Renal cortical epithelial cell (primary cell): ENCODE measurements around the gene LAPTM4A. TPM values are rescaled to one million over a fixed set of nuclear protein-coding genes. Genes with fewer than 3 reads are reported as not detected.

ENCODE experiments used
- DNase-seq: peaks from one replicate; pipeline ENCODE4 v3.0.0-alpha.2; 2011; ENCODE audit warnings: low read depth
- total RNA-seq: library from RNA; depleted of rRNA; stranded (reverse); fragments of >200 nt; gene quantifications from 2 replicates; pipeline ENCODE4 v1.2.3, GENCODE V29; 2014

LAPTM4A gene
- total RNA-seq, 1 donor from 2014 or later = 357 TPM

DNA sequence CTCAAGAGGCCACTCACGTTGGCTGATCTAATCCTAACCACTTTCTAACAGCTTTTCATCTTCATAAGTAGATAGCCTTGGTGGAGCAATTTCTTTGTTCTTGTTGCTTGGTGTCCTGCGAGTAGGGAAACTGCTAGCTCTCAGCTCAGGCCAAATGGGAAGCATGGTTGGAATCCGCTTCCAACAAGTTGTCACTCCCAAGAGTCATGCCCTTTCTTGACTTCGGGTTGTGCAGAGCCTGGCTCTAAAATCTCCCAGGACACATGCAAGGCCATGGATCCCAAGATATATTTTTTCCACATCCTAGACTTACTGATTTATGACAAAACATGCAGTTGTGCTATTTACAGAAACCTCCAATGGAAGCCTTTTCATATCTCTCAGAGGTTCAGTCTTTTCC, 31.7 kb downstream of the LAPTM4A start:
- no peak for DNase-seq

DNA sequence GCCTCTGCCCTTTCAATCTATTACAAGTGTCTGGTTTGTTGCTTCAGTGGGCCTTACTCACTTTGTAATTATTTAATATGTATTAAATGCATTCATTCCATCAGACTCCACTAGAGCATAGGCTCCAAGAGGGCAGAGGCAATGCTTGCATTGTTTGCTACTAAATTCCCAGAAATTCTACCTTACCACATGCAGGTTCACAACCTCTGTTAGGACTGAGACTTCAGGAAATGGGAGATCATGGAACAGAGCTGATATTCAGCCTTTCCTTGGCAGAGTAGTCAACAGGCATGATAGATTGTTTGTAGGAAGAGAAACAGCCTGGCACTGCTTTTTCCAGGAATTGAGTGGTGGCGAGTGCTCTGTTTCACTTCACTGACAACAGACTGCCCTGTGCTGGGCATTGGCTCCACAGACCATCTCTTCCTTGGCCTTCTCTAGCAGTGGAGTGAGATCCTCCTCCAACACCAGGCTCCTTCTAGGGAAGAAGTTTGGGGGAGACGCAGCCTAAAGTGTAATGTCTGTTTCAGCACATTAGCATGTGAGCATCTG, 32.8 kb downstream of the LAPTM4A start:
- DNase-seq = peak; percentile 80

DNA sequence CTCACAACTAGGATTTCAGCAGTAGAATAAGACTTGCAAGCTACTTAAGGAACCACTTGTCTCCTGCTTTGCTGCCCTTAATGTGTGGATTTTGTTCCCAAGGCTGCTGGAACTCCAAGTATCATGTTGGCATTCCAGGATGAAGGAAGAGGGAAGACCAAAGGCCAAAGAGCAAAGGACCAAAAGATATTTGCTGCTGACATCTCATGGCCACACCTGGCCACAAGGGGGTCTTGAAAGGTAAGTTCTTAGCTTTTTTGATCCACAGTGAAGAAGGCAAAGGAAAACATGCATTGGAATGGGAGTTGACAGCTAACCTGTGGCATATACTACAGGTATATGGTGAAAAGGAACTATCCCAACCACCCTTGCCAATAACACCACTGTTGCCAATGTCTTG, 35.1 kb downstream of the LAPTM4A start:
- no peak for DNase-seq

DNA sequence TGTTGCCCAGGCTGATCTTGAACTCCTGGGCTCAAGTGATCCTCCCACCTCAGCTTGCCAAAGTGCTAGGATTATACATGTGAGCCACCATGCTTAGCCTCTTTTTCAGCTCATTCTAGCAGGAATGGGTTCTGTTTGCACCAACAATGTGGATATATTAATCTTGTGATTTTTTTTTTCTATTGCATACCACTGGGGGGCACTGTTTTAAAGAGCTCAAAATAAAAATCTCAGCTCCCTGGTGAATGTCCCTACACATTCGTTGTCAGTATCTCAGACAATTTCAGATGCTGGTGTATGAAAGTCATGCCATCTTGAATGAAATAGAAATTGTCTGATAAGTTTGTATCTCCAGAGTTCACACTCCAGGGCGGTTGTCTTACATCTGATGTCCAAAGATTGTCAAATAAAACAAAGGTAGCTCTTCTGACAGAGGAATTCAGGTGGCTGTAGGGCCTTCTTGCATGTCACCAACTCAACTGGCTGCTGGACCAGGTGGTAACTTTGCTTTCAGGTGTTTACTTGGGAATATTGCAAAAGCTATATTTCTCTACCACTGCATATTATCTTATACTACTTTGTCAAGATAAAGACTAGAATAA, 35.8 kb downstream of the LAPTM4A start:
- DNase-seq = peak; percentile 64

DNA sequence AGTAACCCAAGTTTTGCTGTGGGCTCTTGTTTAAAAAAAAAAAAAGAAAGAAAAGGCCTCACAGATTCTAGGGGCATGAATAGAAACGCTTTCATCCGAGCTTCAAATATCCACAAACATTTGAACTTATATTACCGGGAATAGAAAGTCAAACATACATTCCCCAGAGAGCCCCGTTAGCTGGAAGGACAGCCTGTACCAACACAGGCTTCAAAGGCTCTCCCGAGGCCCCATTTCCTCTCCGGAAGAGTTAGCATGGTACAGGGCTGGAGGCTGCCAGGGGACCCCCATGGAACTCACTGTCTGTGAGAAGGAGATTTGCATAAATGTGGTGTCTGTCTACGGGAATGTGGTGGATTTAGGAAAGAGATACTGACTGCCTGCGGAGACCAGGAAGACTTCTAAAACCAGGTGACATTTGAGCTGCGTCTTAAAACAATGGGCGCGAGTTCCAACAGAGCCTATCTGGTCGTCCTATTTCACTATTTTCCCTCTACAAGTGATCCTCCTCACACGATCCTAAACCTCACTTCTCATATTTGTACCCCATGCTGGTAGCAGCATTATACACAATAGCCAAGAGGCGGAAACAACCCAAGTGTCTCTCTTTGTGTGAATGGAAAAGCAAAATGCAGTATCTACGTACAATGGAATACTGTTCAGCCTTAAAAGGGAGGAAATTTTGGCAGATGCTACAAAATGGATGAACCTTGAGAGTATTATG, 38.1 kb downstream of the LAPTM4A start:
- DNase-seq = no peak

DNA sequence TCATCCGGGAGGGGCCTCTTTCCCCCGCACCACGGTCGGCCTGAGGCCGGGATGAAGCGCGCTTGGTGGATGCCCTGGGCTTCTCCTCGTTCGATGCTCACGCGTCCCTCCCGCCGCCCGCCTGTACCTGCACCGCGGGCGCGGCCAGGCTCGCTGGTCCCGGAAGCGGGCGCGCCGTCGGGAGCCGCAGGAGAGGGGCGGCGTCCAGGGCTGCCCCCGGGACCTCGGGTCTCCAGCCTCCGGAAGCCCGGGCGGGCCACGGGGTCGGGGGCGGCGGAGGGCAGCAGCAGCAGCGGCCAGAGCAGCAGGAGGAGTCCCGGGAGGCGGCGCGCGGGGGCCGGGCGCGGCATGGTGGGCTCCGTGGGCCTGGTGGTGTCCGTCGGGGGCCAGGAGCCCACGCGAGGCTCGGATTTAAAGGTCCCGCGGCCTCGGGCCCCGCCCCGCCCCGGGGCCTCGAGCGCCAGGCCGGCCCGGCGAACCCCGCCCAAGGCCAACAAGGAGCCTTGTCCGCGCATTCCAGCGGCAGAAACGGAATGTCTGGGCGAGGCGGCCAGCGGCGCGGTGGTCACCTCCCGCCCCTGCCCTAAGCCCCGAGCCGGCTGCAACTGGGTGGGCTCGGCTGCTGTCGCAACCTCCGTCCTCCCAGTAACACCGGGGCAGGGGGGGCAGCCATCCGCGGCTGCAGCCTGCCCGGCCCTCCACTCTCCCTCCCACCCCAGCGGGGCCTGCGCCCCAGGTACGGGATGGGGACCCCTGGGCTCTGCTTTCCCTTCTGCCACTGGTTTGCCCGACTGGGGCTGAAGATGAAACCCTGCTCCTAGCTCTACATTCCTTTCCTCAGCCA, 38.9 kb downstream of the LAPTM4A start, which contains the start of gene MATN3:
Gene MATN3 (minus strand): TSS at position 387 of the 844 bp plus-strand sequence. CDS start 37 bp downstream, at position 350.
- no peak for DNase-seq

DNA sequence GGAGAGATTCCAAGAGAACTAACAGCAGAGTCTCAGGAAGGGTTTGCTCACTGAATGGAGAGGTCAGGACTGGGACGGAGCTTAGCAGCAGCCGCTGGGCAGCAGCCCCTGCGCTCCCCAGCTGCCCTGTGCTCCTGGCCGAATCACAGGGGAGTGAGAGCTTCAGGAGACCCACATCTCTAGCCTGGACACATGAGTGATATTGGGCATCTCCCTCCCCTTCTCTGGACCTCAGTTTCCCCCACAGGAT, 39.5 kb downstream of the LAPTM4A start:
- DNase-seq = no peak

DNA sequence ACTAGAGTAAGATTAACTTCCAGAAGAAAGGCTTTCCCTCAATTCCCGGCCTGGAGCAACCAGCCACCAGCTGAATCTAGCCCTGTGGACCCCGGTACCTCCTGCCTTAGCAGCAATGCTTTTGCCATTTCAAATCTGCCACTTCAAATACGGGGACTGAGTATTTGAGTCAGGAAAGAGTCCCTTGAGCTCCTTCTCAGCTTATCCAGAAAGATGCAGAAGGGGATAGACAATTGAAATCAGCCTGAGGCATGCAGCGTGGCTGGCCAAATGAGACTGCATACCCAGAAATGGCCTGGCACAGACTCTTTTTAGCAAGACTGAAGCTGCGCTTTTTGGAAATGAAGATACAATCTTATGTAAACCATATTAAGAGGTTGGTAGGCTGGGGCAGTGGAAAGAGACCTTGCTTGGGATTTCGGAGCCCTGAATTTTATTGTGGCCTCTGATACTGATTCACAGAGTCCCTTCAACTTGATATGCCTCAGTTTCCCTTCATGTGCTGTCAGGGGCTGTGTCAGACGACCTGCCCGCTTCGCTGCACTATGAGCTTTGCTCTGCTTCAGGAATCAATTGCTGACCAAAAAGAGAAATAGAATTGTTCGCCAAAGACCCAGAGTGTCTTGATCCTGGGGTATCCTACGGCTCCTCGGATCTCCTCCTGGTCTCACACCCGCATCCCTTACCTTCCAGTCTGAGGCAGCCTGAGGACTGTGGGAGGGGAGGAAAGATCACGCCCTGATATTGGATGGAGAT, 40.0 kb downstream of the LAPTM4A start:
- DNase-seq = no peak

DNA sequence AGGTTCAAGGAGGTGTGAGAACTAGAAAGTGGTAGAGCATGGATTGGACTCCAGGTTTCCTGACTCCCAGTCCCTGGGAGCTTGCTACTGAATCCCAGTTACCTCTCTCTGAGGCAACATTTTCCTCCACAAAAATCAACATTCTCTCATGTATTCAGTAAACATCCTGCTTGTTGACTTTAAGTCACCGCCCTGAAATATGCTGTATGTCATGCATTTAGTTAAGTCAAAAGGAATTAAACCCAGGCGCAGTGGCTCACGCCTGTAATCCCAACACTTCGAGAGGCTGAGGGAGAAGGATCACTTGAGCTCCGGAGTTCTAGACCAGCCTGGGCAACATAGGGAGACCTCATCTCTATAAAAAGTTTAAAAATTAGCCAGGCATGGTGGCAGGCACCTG, 42.7 kb downstream of the LAPTM4A start:
- no peak for DNase-seq

DNA sequence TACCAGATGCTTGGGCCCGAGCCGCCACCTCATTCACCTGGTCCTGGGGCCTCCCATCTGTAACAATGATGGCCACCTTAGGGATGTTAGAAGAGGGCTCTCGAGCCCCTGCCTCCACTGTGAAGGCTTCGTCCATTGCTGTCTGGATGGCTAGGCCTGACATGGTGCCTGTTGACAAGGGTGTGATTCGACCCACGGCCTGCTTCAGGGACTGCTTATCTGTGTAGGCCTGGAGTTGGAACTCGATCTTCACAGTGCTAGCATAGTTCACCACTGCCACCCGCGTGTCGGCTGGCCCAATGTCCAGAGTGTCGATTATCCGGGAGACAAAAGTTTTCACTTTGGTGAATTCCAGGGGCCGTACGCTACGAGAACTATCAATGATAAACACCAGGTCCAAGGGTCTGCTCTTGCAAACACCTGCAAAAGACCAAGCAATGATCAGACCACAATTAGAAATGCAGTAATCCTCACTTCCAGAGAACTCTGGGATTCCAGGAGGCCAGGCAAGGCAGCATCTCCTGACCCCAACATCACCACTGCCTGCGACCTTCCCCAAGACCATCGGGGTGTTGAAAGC, 45.4 kb downstream of the LAPTM4A start:
- no peak for DNase-seq

DNA sequence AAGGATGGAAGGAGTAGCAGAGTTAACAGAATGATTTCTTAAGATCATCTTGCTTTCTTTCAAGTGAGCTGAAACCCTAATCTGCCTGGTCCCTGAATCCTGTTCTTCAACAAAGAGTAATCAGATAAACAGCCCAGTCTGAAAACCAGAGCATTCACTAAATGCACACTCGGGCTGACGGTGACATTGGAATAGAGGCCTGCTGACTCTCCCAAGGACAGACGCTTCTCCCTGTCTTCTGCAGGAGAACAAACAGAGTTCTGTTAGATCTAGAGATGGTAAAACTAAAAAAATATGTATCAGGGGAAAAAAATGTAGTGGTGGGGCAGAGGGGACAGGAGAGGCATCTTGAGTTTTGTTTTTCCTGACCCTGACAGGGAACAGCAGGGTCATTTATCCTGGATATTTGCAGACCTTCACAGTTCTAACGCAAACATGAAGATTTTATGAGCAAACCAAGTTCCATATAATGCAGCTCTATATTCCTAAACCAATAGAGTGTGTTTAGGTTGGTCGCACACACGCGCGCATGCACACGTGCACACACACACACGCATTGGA, 46.3 kb downstream of the LAPTM4A start:
- no peak for DNase-seq

DNA sequence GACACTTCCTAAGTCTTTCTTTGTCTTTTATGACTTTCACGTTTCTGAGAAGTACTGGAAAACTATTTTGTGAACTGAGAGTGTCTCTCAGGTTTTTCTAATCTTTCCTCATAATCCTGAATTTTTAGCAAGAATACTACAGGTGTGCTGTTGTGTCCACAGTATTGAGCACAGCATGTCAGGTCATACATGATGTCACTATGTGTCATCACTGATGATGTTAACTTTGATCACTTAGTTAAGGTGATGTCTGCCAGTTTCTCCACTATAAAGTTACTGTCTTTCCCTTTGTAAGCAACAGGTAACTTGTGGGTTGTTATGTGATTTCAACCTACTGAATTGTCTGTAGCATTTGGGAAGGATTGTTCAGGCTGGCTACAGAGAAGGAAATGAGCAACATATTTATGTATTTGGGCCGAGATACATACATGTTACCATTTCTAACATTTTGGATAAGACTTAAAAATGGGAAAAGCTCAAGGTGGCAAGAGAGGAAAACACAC, 50.0 kb downstream of the LAPTM4A start:
- DNase-seq = no peak

DNA sequence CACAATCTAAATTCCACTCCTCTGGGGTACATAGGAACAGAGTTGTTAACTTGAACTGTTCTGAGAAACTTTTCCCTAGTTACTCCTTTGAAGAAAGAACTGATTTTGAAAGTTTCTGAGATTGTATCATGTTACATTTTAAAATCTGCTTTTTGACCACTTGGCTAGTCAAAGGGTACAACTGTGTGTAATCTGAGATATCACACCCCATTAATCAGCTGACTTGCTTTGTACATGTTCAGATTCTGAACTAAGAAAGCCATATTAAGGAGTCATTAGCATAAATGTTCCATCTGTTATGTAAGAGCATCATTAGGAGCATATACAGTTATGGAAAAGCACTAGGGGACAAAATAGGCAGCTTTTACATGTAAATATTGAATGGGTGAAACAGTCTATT, 57.7 kb downstream of the LAPTM4A start:
- no peak for DNase-seq

DNA sequence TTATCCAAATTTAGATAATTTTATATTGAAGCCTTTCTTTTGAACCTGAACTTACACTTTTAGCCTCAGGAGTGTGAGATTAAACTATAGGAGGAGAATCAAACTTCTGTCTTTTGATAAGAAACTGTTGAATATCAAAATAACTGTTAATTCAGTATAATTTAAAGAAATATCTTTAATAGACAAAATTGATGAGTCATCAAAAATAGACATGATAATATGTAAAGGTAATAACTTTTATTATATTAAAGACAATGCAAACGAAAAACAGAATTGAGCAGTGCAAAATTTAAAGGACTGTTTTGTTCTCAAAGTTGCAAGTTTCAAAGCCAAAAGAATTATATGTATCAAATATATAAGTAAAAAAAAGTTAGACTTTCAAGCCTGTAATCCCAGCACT, 59.5 kb downstream of the LAPTM4A start:
- DNase-seq = no peak

DNA sequence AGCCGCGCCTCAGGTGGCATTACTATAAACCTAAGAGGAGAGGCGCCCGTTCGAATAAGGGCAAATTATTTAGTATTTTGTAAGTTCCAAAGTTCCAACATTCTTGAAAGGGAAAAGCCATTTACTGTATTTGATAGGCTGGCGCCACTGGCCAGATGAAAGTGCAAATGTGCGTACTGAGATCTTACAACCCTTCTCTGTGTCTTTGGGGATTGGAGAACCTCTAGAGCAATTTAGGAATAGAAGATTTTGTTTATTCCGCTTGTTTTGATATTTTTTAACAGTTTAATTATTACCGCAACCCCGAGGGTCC, 61.1 kb downstream of the LAPTM4A start:
- no peak for DNase-seq

DNA sequence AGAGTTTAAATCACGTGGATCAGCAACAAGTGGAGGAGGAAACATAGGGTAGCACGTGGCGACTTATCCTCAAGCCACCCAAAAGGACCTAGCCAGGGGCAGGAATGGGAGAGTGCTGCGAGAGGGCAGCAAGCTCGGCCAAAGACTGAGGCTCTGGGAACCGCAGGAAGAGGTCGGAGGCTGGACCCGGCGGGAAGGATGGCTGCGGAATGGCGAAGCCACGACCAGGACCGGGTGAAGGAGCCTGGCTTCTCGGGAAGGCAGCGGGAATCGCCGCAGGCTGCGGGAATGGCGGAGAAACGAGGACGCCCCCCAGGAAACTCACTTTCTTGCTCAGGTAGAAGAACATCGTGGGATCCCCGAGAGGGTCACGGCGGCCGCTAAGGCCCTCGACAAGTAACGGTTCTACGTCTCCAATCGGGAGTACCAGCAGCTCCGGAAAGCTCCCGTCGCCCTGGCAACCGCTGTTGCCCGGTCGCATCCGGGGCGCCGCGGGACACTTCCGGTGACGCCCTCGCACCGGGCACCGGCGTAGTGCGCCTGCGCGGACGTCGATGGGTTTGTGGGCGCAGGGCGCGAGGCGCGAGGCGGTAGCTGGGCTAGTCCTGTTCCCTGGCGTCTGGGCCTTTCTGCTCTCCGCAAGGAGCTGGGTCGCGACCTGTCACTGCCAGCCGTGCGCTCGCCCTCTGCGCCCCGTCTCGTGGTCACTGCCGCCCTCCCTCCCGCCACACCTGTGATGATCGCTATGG, 61.6 kb downstream of the LAPTM4A start, which contains the start of gene WDR35:
Gene WDR35 (minus strand): TSS at position 439 of the 749 bp plus-strand sequence. CDS start 90 bp downstream, at position 349.
- DNase-seq = peak; percentile 76

DNA sequence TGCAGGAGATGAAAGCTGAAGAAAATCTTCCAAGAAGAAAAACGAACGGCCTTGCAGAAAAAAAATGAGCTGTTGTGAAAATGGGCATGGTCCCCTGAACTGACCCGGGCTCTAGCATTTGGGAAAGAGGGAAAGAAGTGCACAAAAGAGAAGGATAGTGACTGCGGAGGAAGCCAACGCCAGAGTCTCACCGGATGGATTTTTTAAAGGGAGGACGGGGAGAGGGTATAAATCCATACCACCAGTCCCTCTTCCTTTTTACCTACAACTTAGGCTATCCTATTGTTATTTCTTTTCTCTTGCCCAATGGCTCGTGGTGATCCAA, 62.1 kb downstream of the LAPTM4A start:
- DNase-seq = no peak

DNA sequence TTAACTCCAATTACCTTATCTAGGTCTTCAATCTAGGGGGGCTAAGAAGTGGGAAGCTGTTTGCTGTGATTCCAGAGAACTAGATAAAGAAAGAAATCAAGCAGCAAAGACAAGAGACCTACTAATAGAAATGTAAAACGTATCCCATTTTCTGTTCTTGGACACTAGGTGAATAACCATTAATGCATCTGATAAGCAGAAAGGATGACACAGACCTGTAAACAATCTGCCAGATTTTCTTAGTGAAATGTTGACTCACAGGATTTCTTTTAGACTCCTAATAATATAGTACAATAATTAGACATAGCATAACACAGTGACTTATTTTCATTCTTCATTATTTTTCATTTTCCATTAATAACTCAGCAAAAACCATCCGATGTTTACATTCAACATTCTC, 62.8 kb downstream of the LAPTM4A start:
- no peak for DNase-seq

DNA sequence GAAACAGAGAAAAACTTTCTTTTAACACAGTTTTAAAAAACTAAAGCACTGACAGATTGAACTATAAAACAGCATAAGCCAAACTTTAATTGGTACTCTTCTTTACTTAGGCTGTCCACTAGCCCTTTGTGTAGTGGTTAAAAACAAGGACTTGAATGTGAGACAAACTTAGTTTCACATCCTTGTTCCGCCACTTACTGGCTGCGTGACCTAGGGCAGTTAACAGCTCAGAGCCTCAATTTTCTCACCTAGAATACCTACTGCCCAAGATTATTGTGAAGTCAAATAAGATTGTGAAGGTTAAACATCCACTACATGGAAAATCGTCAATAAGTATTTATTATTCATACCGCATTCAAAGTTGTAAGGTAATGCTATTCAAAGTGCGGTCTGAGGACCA, 63.5 kb downstream of the LAPTM4A start:
- no peak for DNase-seq
